Measurements from ENCODE around the gene CAMK1.
A peak's percentile ranks its signal among the peaks of the same experiment; 100 is the strongest.

The CAMK1 gene

GRCh38 chr3:9781978-9782603 is 12.3 kb upstream of the CAMK1 start:
- Histone ChIP-seq H3K4me3 (ENCODE audit: low read depth, low read length) (no peak overlapping the region), H3K27me3 (ENCODE audit: control insufficient read depth, insufficient read depth, low read length) (no peaks in the 10 kb centered on the region), H3K9me3 (ENCODE audit: control insufficient read depth, low read length) (no peaks in the 10 kb centered on the region), H3K79me2 (no peaks in the 10 kb centered on the region), H3K4me1 (peaks cover 5% of the 10 kb centered on the region), H3K4me2 (ENCODE audit: low read length) (no peak overlapping the region), H3K9ac (no peak overlapping the region), H3K36me3 (ENCODE audit: control insufficient read depth, insufficient read depth, low read length) (no peaks in the 10 kb centered on the region), H2AFZ (no peak overlapping the region), H3K27ac (no peak overlapping the region)
- TF ChIP-seq CTCF (IDR thresholded peaks at IDR 0.05): no peak

- no peak overlapping the region for H3K9ac ChIP-seq
Measured at GRCh38 chr3:9781551-9781950, 11.8 kb upstream of the CAMK1 start.

GRCh38 chr3:9780910-9781309 is 11.2 kb upstream of the CAMK1 start:
- Histone ChIP-seq H3K36me3 (ENCODE audit: control insufficient read depth, insufficient read depth, low read length) (no peaks in the 10 kb centered on the region), H2AFZ (no peak overlapping the region), H3K27me3 (ENCODE audit: control insufficient read depth, insufficient read depth, low read length) (no peaks in the 10 kb centered on the region), H3K9me3 (ENCODE audit: control insufficient read depth, low read length) (no peaks in the 10 kb centered on the region), H3K4me1 (peaks cover 3% of the 10 kb centered on the region), H3K9ac (no peak overlapping the region), H3K4me3 (ENCODE audit: low read depth, low read length) (no peak overlapping the region), H3K27ac (no peak overlapping the region), H3K4me2 (ENCODE audit: low read length) (peak overlapping the region; percentile 5), H3K79me2 (no peaks in the 10 kb centered on the region)
- no peak for TF ChIP-seq CTCF (IDR thresholded peaks at IDR 0.05)

More at GRCh38 chr3:9781551-9781950, 11.8 kb upstream of the CAMK1 start:
- Histone ChIP-seq H3K27me3 (ENCODE audit: control insufficient read depth, insufficient read depth, low read length) (no peaks in the 10 kb centered on the region), H3K4me2 (ENCODE audit: low read length) (no peak overlapping the region), H3K4me3 (ENCODE audit: low read depth, low read length) (no peak overlapping the region), H3K9me3 (ENCODE audit: control insufficient read depth, low read length) (no peaks in the 10 kb centered on the region), H3K4me1 (peaks cover 5% of the 10 kb centered on the region), H2AFZ (no peak overlapping the region), H3K36me3 (ENCODE audit: control insufficient read depth, insufficient read depth, low read length) (no peaks in the 10 kb centered on the region), H3K79me2 (no peaks in the 10 kb centered on the region), H3K27ac (no peak overlapping the region)
- no peak for TF ChIP-seq CTCF (IDR thresholded peaks at IDR 0.05)

GRCh38 chr3:9780458-9780812 is 10.7 kb upstream of the CAMK1 start:
- H3K4me3 ChIP-seq (ENCODE audit: low read depth, low read length): no peak overlapping the region

More at GRCh38 chr3:9780458-9780812, 10.7 kb upstream of the CAMK1 start:
- Histone ChIP-seq H3K9ac (no peak overlapping the region), H3K9me3 (ENCODE audit: control insufficient read depth, low read length) (no peaks in the 10 kb centered on the region), H3K36me3 (ENCODE audit: control insufficient read depth, insufficient read depth, low read length) (no peaks in the 10 kb centered on the region), H3K79me2 (no peaks in the 10 kb centered on the region), H3K4me2 (ENCODE audit: low read length) (no peak overlapping the region), H3K27me3 (ENCODE audit: control insufficient read depth, insufficient read depth, low read length) (no peaks in the 10 kb centered on the region), H3K27ac (no peak overlapping the region), H3K4me1 (peaks cover 1% of the 10 kb centered on the region), H2AFZ (no peak overlapping the region)
- TF ChIP-seq CTCF (IDR thresholded peaks at IDR 0.05): no peak

All from parathyroid adenoma (tissue), 2 donors.